Liver (tissue), 3 donors: ENCODE measurements around the gene BTN2A1.

Source experiments
- GABPA ChIP-seq, 2 donors: IDR thresholded peaks in 1 of 2; conservative IDR thresholded peaks in 1 of 2; 2 replicates each; pipeline ENCODE4 v1.6.1; 2016; ENCODE audit warnings: antibody characterized with exemption in 2 of 2, mild to moderate bottlenecking in 1 of 2, moderate library complexity in 1 of 2
- JUND ChIP-seq, 2 donors: IDR thresholded peaks; 2 replicates each; pipeline ENCODE4 v1.6.1; 2016; ENCODE audit warnings: antibody characterized with exemption in 2 of 2
- RXRA ChIP-seq, 2 donors: IDR thresholded peaks; 2 replicates each; pipeline ENCODE4 v1.6.1; 2017 to 2018; ENCODE audit warnings: antibody characterized with exemption in 2 of 2, mild to moderate bottlenecking in 1 of 2
- TAF1 ChIP-seq: conservative IDR thresholded peaks from 2 replicates; pipeline ENCODE4 v1.6.1; 2016; ENCODE audit warnings: antibody characterized with exemption, mild to moderate bottlenecking
- YY1 ChIP-seq: IDR thresholded peaks from 2 replicates; pipeline ENCODE4 v1.6.1; 2016; ENCODE audit warnings: antibody characterized with exemption, mild to moderate bottlenecking
- TF ChIP-seq, protein P1 (sequence below): IDR thresholded peaks from 2 replicates; pipeline ENCODE4 v1.6.1; 2016; ENCODE audit warnings: antibody characterized with exemption
- TF ChIP-seq, protein P2 (sequence below): fragments of 150-350 bp; IDR thresholded peaks from 2 replicates; pipeline ENCODE4 v1.5.1; 2017; ENCODE audit warnings: improper control_type of control experiment, low read depth, low read length; ENCODE audit not compliant: missing input control
- donor health status: healthy.
- donor health status: healthy.

DNA sequence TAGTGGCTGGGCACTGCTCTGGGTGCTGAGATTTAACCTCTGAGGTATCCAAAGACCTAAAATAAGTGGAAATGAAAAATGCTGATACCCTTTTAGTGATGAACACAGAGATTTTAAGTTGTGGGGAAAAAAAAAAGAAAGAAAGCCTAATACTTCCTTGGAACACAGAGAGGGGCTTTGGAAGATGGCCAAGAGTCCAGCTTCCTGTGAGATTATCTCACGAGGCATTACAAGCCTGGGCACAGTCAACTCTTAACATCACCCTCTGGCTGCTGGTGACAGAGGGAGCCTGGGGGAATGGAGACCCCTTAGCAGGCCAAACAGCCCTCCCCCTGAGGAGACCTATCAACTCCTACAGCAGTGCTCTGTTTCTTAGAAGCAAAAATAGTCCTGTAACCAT is 19.7 kb downstream of the BTN2A1 start:
- TF ChIP-seq, protein P1, sequence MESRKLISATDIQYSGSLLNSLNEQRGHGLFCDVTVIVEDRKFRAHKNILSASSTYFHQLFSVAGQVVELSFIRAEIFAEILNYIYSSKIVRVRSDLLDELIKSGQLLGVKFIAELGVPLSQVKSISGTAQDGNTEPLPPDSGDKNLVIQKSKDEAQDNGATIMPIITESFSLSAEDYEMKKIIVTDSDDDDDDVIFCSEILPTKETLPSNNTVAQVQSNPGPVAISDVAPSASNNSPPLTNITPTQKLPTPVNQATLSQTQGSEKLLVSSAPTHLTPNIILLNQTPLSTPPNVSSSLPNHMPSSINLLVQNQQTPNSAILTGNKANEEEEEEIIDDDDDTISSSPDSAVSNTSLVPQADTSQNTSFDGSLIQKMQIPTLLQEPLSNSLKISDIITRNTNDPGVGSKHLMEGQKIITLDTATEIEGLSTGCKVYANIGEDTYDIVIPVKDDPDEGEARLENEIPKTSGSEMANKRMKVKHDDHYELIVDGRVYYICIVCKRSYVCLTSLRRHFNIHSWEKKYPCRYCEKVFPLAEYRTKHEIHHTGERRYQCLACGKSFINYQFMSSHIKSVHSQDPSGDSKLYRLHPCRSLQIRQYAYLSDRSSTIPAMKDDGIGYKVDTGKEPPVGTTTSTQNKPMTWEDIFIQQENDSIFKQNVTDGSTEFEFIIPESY = no peak
- TF ChIP-seq, protein P2, sequence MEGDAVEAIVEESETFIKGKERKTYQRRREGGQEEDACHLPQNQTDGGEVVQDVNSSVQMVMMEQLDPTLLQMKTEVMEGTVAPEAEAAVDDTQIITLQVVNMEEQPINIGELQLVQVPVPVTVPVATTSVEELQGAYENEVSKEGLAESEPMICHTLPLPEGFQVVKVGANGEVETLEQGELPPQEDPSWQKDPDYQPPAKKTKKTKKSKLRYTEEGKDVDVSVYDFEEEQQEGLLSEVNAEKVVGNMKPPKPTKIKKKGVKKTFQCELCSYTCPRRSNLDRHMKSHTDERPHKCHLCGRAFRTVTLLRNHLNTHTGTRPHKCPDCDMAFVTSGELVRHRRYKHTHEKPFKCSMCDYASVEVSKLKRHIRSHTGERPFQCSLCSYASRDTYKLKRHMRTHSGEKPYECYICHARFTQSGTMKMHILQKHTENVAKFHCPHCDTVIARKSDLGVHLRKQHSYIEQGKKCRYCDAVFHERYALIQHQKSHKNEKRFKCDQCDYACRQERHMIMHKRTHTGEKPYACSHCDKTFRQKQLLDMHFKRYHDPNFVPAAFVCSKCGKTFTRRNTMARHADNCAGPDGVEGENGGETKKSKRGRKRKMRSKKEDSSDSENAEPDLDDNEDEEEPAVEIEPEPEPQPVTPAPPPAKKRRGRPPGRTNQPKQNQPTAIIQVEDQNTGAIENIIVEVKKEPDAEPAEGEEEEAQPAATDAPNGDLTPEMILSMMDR = no peak
- TF ChIP-seq TAF1 = no peak
- TF ChIP-seq GABPA (IDR thresholded peaks at IDR 0.05 in 1 of 2, conservative IDR thresholded peaks at IDR 0.05 in 1 of 2) = no peak
- TF ChIP-seq YY1 = no peak
- no peak for TF ChIP-seq RXRA (IDR thresholded peaks at IDR 0.05)
- TF ChIP-seq JUND (IDR thresholded peaks at IDR 0.05) = no peak
